ENCODE data around the gene CDS1. TPM values are rescaled to one million over a fixed set of nuclear protein-coding genes. Genes with fewer than 3 reads are reported as not detected.
A peak's percentile ranks its signal among the peaks of the same experiment; 100 is the strongest.
"Not testable (repeated sequence)": the region's sequence is repeated elsewhere in the genome, so short reads cannot be mapped to it uniquely, and the experiment has no call there.

Gene CDS1
- under 1 TPM; 0.06 to 0.23 (median 0.08) TPM for total RNA-seq (2021; fragmentation: NEBNext Ultra II Directional; extraction: Animal tissue kit (Norgen Biotek cat#: 25700))
- long read RNA-seq, result 0 reads

- Mint-ChIP-seq H3K36me3 (ENCODE audit: low read depth) (no peaks in the 10 kb centered on the region), H3K4me3 (peak within 1 kb of the TSS; percentile 74), H3K27ac (no peak within 1 kb of the TSS), H3K9me3 (0 out of 2 replicates have a peak, but pooled peaks cover under 1% of the 10 kb centered on the region), H3K27me3 (ENCODE audit: insufficient read depth) (peaks cover 33% of the 10 kb centered on the region), H3K4me1 (ENCODE audit: low read depth) (peaks cover 23% of the 10 kb centered on the region)
- no peak for TF ChIP-seq CTCF (IDR thresholded peaks at IDR 0.05)
- no peak for DNase-seq
Measured at GRCh38 chr4:84582988-84583875, at the start of gene CDS1. CDS1 (plus strand) TSS chr4:84583127; CDS start chr4:84583402, 275 bp downstream.

GRCh38 chr4:84535901-84536300 lies 47.0 kb upstream of the CDS1 start:
- Mint-ChIP-seq H3K27me3 (ENCODE audit: insufficient read depth) (peaks cover 9% of the 10 kb centered on the region; the same call in 1 of the 2 replicates), H3K27ac (no peak overlapping the region)

GRCh38 chr4:84545093-84545492 lies 37.8 kb upstream of the CDS1 start:
- no peak for TF ChIP-seq CTCF (IDR thresholded peaks at IDR 0.05)
- Mint-ChIP-seq H3K9me3 (no peaks in the 10 kb centered on the region), H3K27ac (no peak overlapping the region), H3K27me3 (ENCODE audit: insufficient read depth) (peaks cover 4% of the 10 kb centered on the region), H3K4me3 (no peak overlapping the region), H3K36me3 (ENCODE audit: low read depth) (no peaks in the 10 kb centered on the region), H3K4me1 (ENCODE audit: low read depth) (no peaks in the 10 kb centered on the region)
- DNase-seq, result no peak

More at GRCh38 chr4:84535901-84536300, 47.0 kb upstream of the CDS1 start:
- no peaks in the 10 kb centered on the region for H3K9me3 Mint-ChIP-seq
- H3K4me1 Mint-ChIP-seq (ENCODE audit: low read depth), result peaks cover 12% of the 10 kb centered on the region
- DNase-seq, result no peak
- H3K36me3 Mint-ChIP-seq (ENCODE audit: low read depth), result no peaks in the 10 kb centered on the region
- no peak overlapping the region for H3K4me3 Mint-ChIP-seq
- TF ChIP-seq CTCF (IDR thresholded peaks at IDR 0.05), result no peak

GRCh38 chr4:84547211-84547610 lies 35.7 kb upstream of the CDS1 start:
- Mint-ChIP-seq H3K4me3 (no peak overlapping the region), H3K27me3 (ENCODE audit: insufficient read depth) (peaks cover 4% of the 10 kb centered on the region), H3K36me3 (ENCODE audit: low read depth) (no peaks in the 10 kb centered on the region), H3K27ac (no peak overlapping the region), H3K4me1 (ENCODE audit: low read depth) (no peaks in the 10 kb centered on the region), H3K9me3 (no peaks in the 10 kb centered on the region)
- no peak for DNase-seq
- no peak for TF ChIP-seq CTCF (IDR thresholded peaks at IDR 0.05)

- not testable (repeated sequence) for H3K36me3 Mint-ChIP-seq (ENCODE audit: low read depth); H3K4me1 Mint-ChIP-seq (ENCODE audit: low read depth); H3K27ac Mint-ChIP-seq; DNase-seq; H3K27me3 Mint-ChIP-seq (ENCODE audit: insufficient read depth); H3K4me3 Mint-ChIP-seq; H3K9me3 Mint-ChIP-seq
Measured at GRCh38 chr4:84549191-84549590, 33.7 kb upstream of the CDS1 start.

- H3K36me3 Mint-ChIP-seq (ENCODE audit: low read depth), result no peaks in the 10 kb centered on the region
- H3K4me1 Mint-ChIP-seq (ENCODE audit: low read depth), result peaks cover 6% of the 10 kb centered on the region; the same call in 1 of the 2 replicates
- H3K27ac Mint-ChIP-seq, result no peak overlapping the region
- no peak for TF ChIP-seq CTCF (IDR thresholded peaks at IDR 0.05)
- peaks cover 11% of the 10 kb centered on the region for H3K27me3 Mint-ChIP-seq (ENCODE audit: insufficient read depth)
- DNase-seq, result no peak
- no peaks in the 10 kb centered on the region for H3K9me3 Mint-ChIP-seq
- H3K4me3 Mint-ChIP-seq, result no peak overlapping the region
Measured at GRCh38 chr4:84562156-84562555, 20.8 kb upstream of the CDS1 start.

Measured in HFFc6 (cell line).